HCT116 (cell line): Measurements from ENCODE around the gene MARS1. TPM values are rescaled to one million over a fixed set of nuclear protein-coding genes. Genes with fewer than 3 reads are reported as not detected.

Experiments
- ATAC-seq: fragments of 200-7000 bp; cut with Tn5 transposase; 2 replicates; pipeline ENCODE4 v1.9.1; 2020; ENCODE audit warnings: mild to moderate bottlenecking, moderate library complexity
- BruUV-seq: library from RNA; stranded (reverse); fragments of 400-500 nt; replicated peaks from 2 replicates; lab custom pipeline; 2021; lab: Mats Ljungman, UMichigan
- CTCF ChIA-PET: fragments of 300-600 bp; sonication (Branson Sonifier 250); formaldehyde crosslinking; loops from one replicate; lab custom pipeline; 2021; ENCODE audit warnings: antibody characterized with exemption; lab: Charles Lee
- POLR2A ChIA-PET: fragments of 300-600, 350-600 bp; sonication (Branson Sonifier 250); formaldehyde crosslinking; loops from one replicate; lab custom pipeline; 2021; ENCODE audit warnings: antibody characterized with exemption; lab: Charles Lee
- RAD21 ChIA-PET, 2 experiments: fragments of 300-600 bp; sonication (Branson Sonifier 250); formaldehyde crosslinking; loops; one replicate each; lab custom pipeline; 2023; ENCODE audit warnings: low total read pairs in 2 of 2; ENCODE audit not compliant: uncharacterized antibody in 2 of 2, unreplicated experiment in 2 of 2, low non-redundant PET in 1 of 2; lab: Charles Lee
- DNase-seq: peaks from one replicate; pipeline ENCODE4 v3.0.0-alpha.2; 2010; ENCODE audit warnings: low read depth, low spot score
- H2AFZ ChIP-seq: fragments of 200-600 bp; shearing (Covaris generic), sonication (generic); 2 replicates; pipeline ENCODE4 v1.6.1; 2017; ENCODE audit warnings: low read depth, mixed run types, mixed read lengths, antibody characterized with exemption, low read length; ENCODE audit not compliant: poor library complexity, severe bottlenecking
- H3K27ac ChIP-seq: 2 replicates; pipeline ENCODE4 v1.5.1; 2012; ENCODE audit warnings: low read depth, low read length
- H3K27me3 ChIP-seq: fragments of 200-600 bp; sonication (generic); 2 replicates; pipeline ENCODE4 v1.6.1; 2016; ENCODE audit warnings: mixed run types, low read length, mixed read lengths; ENCODE audit not compliant: insufficient read depth
- H3K36me3 ChIP-seq, 2 experiments: fragments of 200-500 bp in 1 of 2; fragments of 200-600 bp in 1 of 2; sonication (Bioruptor generic) in 1 of 2; sonication (generic) in 1 of 2; 2 replicates each; pipeline versions ENCODE4 v1.5.1 to v1.6.1; 2014 to 2016; ENCODE audit warnings: low read length in 2 of 2, inconsistent platforms in 1 of 2, mixed read lengths in 1 of 2, mixed run types in 1 of 2; ENCODE audit not compliant: insufficient read depth in 2 of 2, control insufficient read depth in 1 of 2
- H3K4me1 ChIP-seq, 2 experiments: fragments of 200-600 bp in 1 of 2; sonication (generic) in 1 of 2; 2 replicates each; pipeline versions ENCODE4 v1.5.1 to v1.6.1; 2012 to 2017; ENCODE audit warnings: low read length in 2 of 2, inconsistent platforms in 1 of 2, mild to moderate bottlenecking in 1 of 2, mixed read lengths in 1 of 2, mixed run types in 1 of 2, moderate library complexity in 1 of 2; ENCODE audit not compliant: insufficient read depth in 2 of 2, control insufficient read depth in 1 of 2
- H3K4me2 ChIP-seq: fragments of 200-600 bp; sonication (generic); 2 replicates; pipeline ENCODE4 v1.6.1; 2017; ENCODE audit warnings: mixed run types, low read length, mixed read lengths
- H3K4me3 ChIP-seq, 2 experiments: fragments of 200-600 bp in 1 of 2; sonication (generic) in 1 of 2; replicated peaks in 1 of 2; 2 replicates each; pipeline ENCODE4 v1.5.1; 2011 to 2016; ENCODE audit warnings: low read length in 2 of 2, control low read depth in 1 of 2, low read depth in 1 of 2, mild to moderate bottlenecking in 1 of 2, mixed read lengths in 1 of 2, mixed run types in 1 of 2
- H3K79me2 ChIP-seq: fragments of 200-600 bp; sonication (generic); 2 replicates; pipeline ENCODE4 v1.6.1; 2017; ENCODE audit warnings: mild to moderate bottlenecking, mixed run types, low read length, moderate library complexity, mixed read lengths; ENCODE audit not compliant: insufficient read depth
- H3K9ac ChIP-seq: fragments of 200-600 bp; sonication (generic); 2 replicates; pipeline ENCODE4 v1.6.1; 2016; ENCODE audit warnings: low read length, mixed read lengths
- H3K9me2 ChIP-seq: fragments of 200-600 bp; sonication (generic), shearing (Covaris generic); 2 replicates; pipeline ENCODE4 v1.6.1; 2017; ENCODE audit warnings: mixed run types, mild to moderate bottlenecking, moderate library complexity; ENCODE audit not compliant: insufficient read depth
- H3K9me3 ChIP-seq, 2 experiments: fragments of 200-500 bp in 1 of 2; fragments of 200-600 bp in 1 of 2; sonication (Bioruptor generic) in 1 of 2; sonication (generic) in 1 of 2; 2 replicates each; pipeline ENCODE4 v1.6.1; 2014 to 2017; ENCODE audit warnings: low read length in 2 of 2, mixed read lengths in 2 of 2, inconsistent platforms in 1 of 2, low read depth in 1 of 2, mild to moderate bottlenecking in 1 of 2, mixed run types in 1 of 2, moderate library complexity in 1 of 2; ENCODE audit not compliant: control insufficient read depth in 1 of 2, insufficient read depth in 1 of 2
- H4K20me1 ChIP-seq: fragments of 200-600 bp; sonication (generic), shearing (Covaris generic); 2 replicates; pipeline ENCODE4 v1.6.1; 2017; ENCODE audit warnings: mixed run types, mild to moderate bottlenecking, moderate library complexity; ENCODE audit not compliant: insufficient read depth
- CBX3 ChIP-seq: IDR thresholded peaks from 2 replicates; pipeline ENCODE4 v1.6.1; 2012; ENCODE audit warnings: low read depth
- EGR1 ChIP-seq: IDR thresholded peaks from 2 replicates; pipeline ENCODE4 v1.6.1; 2012; ENCODE audit warnings: low read depth
- EZH2 ChIP-seq: fragments of 200-600 bp; sonication (generic); IDR thresholded peaks from 2 replicates; pipeline ENCODE4 v1.6.1; 2017; ENCODE audit warnings: antibody characterized with exemption, mixed run types
- FOSL1 ChIP-seq: IDR thresholded peaks from 2 replicates; pipeline ENCODE4 v1.6.1; 2012; ENCODE audit warnings: low read depth
- POLR2A ChIP-seq: IDR thresholded peaks from 2 replicates; pipeline ENCODE4 v1.7.0; 2011; ENCODE audit warnings: borderline replicate concordance; ENCODE audit not compliant: insufficient read depth, insufficient read length; ENCODE audit errors: extremely low read depth
- POLR2AphosphoS5 ChIP-seq: IDR thresholded peaks from 2 replicates; pipeline ENCODE4 v1.6.1; 2011; ENCODE audit warnings: mild to moderate bottlenecking, low read depth, low read length, moderate library complexity
- SP1 ChIP-seq: IDR thresholded peaks from 2 replicates; pipeline ENCODE4 v1.6.1; 2012; ENCODE audit warnings: low read depth
- SRF ChIP-seq: IDR thresholded peaks from 2 replicates; pipeline ENCODE4 v1.6.1; 2012; ENCODE audit warnings: low read depth
- TCF7L2 ChIP-seq: IDR thresholded peaks from 2 replicates; pipeline ENCODE4 v1.7.0; 2011; ENCODE audit warnings: borderline replicate concordance, inconsistent platforms; ENCODE audit not compliant: insufficient read depth, insufficient read length; ENCODE audit errors: extremely low read depth
- YY1 ChIP-seq: IDR thresholded peaks from 2 replicates; pipeline ENCODE4 v1.6.1; 2011; ENCODE audit warnings: low read length, low read depth, moderate library complexity, mild to moderate bottlenecking; ENCODE audit not compliant: insufficient replicate concordance; ENCODE audit errors: extremely low read depth
- intact Hi-C: fragments of 100-400 bp; cut with micrococcal nuclease; formaldehyde crosslinking; loops from 2 replicates; pipeline ENCODE4 v1.10.0; 2022
- total RNA-seq: library from RNA; stranded (reverse); gene quantifications from one replicate; pipeline ENCODE4 v1.2.1, GENCODE V29; 2021; ENCODE audit not compliant: unreplicated experiment
- TF ChIP-seq, protein P1 (sequence below), 3 experiments: fragments of 200-600 bp in 1 of 3; sonication (generic) in 1 of 3; IDR thresholded peaks in 2 of 3; conservative IDR thresholded peaks in 1 of 3; 2 replicates each; pipeline ENCODE4 v1.5.1; 2012 to 2017; ENCODE audit warnings: low read depth in 2 of 3, low read length in 2 of 3, antibody characterized with exemption in 1 of 3, borderline replicate concordance in 1 of 3, control low read depth in 1 of 3, mild to moderate bottlenecking in 1 of 3, mixed read lengths in 1 of 3, mixed run types in 1 of 3, moderate library complexity in 1 of 3; ENCODE audit not compliant: insufficient read depth in 1 of 3

MARS1 gene
- total RNA-seq, 1 experiment from 2014 or later = 344 TPM

GRCh38 chr12:57458665-57459054, 29.2 kb upstream of the MARS1 start:
- CTCF ChIA-PET = interaction anchor here (0.6 to 1.7 kb wide), 15 partner anchors 8 to 389 kb away, joined by 3 to 11 read pairs (median 4); partner anchors contain the start of genes DCTN2, LRP1 and SHMT2
- intact Hi-C loops = loop anchor here (2.0 kb wide), 1 partner anchor 28 kb away; no protein-coding TSS in a partner anchor
- H3K79me2 ChIP-seq = no peaks in the 10 kb centered on the region
- DNase-seq = no peak
- no peaks in the 10 kb centered on the region for H3K36me3 ChIP-seq
- no peaks in the 10 kb centered on the region for H4K20me1 ChIP-seq
- no peak for ATAC-seq
- peak overlapping the region; percentile 75 for H3K4me3 ChIP-seq
- BruUV-seq = TSS peak; percentile 65
- peak overlapping the region; percentile 65 for H3K27ac ChIP-seq
- POLR2A ChIA-PET = interaction anchor here (1.0 to 1.7 kb wide), 2 partner anchors 10 to 245 kb away, joined by 4 to 6 read pairs; no protein-coding TSS in a partner anchor
- H3K9me3 ChIP-seq = no peaks in the 10 kb centered on the region
- RAD21 ChIA-PET = interaction anchor here in 1 of 2 experiments (0.6 kb wide), 1 partner anchor 16 kb away, joined by 3 read pairs; no protein-coding TSS in a partner anchor
- no peaks in the 10 kb centered on the region for H3K9me2 ChIP-seq
- H3K9ac ChIP-seq = peak overlapping the region; percentile 57; the same call in 1 of the 2 replicates
- H3K4me2 ChIP-seq = peak overlapping the region; percentile 99
- TF ChIP-seq EZH2 (no peak), TCF7L2 (no peak)
- H2AFZ ChIP-seq = peak overlapping the region; percentile 94
- no peaks in the 10 kb centered on the region for H3K27me3 ChIP-seq
- H3K4me1 ChIP-seq = peaks cover 38 to 68% of the 10 kb centered on the region in 2 experiments

DNA sequence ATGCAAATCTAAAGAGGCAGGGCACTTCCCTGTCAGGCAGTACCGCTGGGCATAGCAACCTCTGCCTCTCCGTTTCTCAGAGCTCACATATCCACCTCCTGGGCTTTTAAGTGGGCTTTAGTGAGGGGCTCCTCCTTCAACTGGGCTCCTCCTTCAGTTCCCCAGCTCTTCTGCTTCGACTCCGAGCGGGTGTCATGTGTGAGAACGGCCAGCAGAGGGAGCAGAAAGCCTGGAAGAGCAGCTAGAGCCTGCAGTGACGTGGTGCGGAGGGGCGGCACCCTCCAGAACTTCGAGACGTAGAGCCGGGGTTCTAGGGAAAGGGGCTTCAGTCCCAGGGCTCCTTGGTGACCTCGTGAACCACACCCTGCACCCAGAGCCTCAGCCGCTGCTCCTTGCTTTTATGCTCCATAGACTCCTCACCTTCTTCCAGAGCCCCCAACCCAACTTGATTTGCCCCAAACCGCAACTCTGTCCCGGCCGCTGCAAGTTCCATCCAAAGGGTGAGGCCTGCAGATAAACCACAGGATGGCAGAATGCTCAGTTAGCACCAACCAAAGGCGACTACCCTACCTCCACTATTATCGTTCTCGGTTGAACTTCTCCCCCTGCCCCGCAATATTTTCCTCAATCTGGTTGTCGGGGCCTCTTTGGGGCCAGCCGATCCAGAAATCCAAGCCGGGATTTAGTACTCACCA, 28.7 kb upstream of the MARS1 start:
- Histone ChIP-seq H3K4me2 (peak overlapping the region; percentile 99), H3K27ac (peak overlapping the region; percentile 65), H2AFZ (peak overlapping the region; percentile 94), H3K27me3 (no peaks in the 10 kb centered on the region), H3K4me1 (peaks cover 37 to 68% of the 10 kb centered on the region in 2 experiments), H3K9ac (peak overlapping the region; percentile 57), H4K20me1 (no peaks in the 10 kb centered on the region), H3K9me3 (no peaks in the 10 kb centered on the region), H3K9me2 (no peaks in the 10 kb centered on the region), H3K79me2 (no peaks in the 10 kb centered on the region), H3K4me3 (peak overlapping the region; percentile 75), H3K36me3 (no peaks in the 10 kb centered on the region)
- peak; percentile 59 for TF ChIP-seq YY1
- no peak for TF ChIP-seq SRF
- 0 out of 2 replicates have a peak, but pooled peaks have one; percentile 51 for TF ChIP-seq POLR2AphosphoS5
- TF ChIP-seq SP1 = no peak
- no peak for TF ChIP-seq CBX3
- TF ChIP-seq, protein P1, sequence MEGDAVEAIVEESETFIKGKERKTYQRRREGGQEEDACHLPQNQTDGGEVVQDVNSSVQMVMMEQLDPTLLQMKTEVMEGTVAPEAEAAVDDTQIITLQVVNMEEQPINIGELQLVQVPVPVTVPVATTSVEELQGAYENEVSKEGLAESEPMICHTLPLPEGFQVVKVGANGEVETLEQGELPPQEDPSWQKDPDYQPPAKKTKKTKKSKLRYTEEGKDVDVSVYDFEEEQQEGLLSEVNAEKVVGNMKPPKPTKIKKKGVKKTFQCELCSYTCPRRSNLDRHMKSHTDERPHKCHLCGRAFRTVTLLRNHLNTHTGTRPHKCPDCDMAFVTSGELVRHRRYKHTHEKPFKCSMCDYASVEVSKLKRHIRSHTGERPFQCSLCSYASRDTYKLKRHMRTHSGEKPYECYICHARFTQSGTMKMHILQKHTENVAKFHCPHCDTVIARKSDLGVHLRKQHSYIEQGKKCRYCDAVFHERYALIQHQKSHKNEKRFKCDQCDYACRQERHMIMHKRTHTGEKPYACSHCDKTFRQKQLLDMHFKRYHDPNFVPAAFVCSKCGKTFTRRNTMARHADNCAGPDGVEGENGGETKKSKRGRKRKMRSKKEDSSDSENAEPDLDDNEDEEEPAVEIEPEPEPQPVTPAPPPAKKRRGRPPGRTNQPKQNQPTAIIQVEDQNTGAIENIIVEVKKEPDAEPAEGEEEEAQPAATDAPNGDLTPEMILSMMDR (IDR thresholded peaks at IDR 0.05 in 2 of 3, conservative IDR thresholded peaks at IDR 0.05 in 1 of 3; ENCODE audit: borderline replicate concordance in 1 of 3, insufficient read depth in 1 of 3, low read depth in 2 of 3, low read length in 2 of 3) = peak in 2 of 3 experiments; percentile 85 to 89; a peak in 4 of 6 replicates
- TF ChIP-seq EGR1 = no peak
- TF ChIP-seq POLR2A = peak; percentile 51
- TF ChIP-seq FOSL1 = no peak
- TF ChIP-seq TCF7L2 = no peak
- ChIA-PET CTCF (interaction anchor here (0.5 to 1.7 kb wide), 16 partner anchors 9 to 390 kb away, joined by 3 to 11 read pairs (median 4); partner anchors contain the start of genes DCTN2, LRP1 and SHMT2), POLR2A (interaction anchor here (1.0 to 1.7 kb wide), 2 partner anchors 10 to 245 kb away, joined by 4 to 6 read pairs; no protein-coding TSS in a partner anchor), RAD21 (interaction anchor here in 1 of 2 experiments (0.6 kb wide), 1 partner anchor 16 kb away, joined by 3 read pairs; no protein-coding TSS in a partner anchor)
- intact Hi-C loops = loop anchor here (2.0 kb wide), 1 partner anchor 28 kb away; no protein-coding TSS in a partner anchor
- no TSS peak for BruUV-seq
- DNase-seq (peak; percentile 94), ATAC-seq (peak; percentile 63)
